A549 (cell line): Measurements from ENCODE around the gene RAP1GAP2. TPM values are rescaled to one million over a fixed set of nuclear protein-coding genes. Genes with fewer than 3 reads are reported as not detected.
"Not testable (repeated sequence)": the region's sequence is repeated elsewhere in the genome, so short reads cannot be mapped to it uniquely, and the experiment has no call there.

Experiments used
- ATAC-seq, 2 experiments: fragments of 200-7000 bp in 1 of 2; fragments of >200 bp in 1 of 2; cut with Nextera tagmentation in 1 of 2; cut with Tn5 transposase in 1 of 2; 3 replicates each; pipeline versions ENCODE4 v1.8.0 to v1.9.1; 2018 to 2020; ENCODE audit warnings: mild to moderate bottlenecking in 1 of 2, moderate library complexity in 1 of 2
- CTCF ChIA-PET: fragments of 300-600 bp; sonication (Branson Sonifier 250); formaldehyde crosslinking; extraction: SDS; loops from one replicate; lab custom pipeline; 2021; ENCODE audit warnings: antibody characterized with exemption, inconsistent platforms; lab: Yijun Ruan, JAX
- POLR2A ChIA-PET: fragments of 350-600 bp; formaldehyde crosslinking; extraction: SDS; loops from one replicate; lab custom pipeline; 2021; ENCODE audit warnings: antibody characterized with exemption, inconsistent platforms; lab: Yijun Ruan, JAX
- DNase-seq, 2 experiments: peaks; one replicate each; pipeline versions ENCODE4 v3.0.0 to v3.0.0-alpha.2; 2011 to 2016; ENCODE audit warnings: low read depth in 1 of 2, low spot score in 1 of 2
- FAIRE-seq: peaks from 2 replicates; lab custom pipeline; 2011; peaks lifted over from hg19 to GRCh38; lab: Jason Lieb, UNC
- H3K27ac ChIP-seq, 2 experiments: fragments of >200 bp; sonication (Bioruptor Twin); formaldehyde crosslinking; 3 replicates each; pipeline ENCODE4 v1.5.1; 2016 to 2017
- H3K4me1 ChIP-seq: fragments of >200 bp; sonication (Bioruptor Twin); formaldehyde crosslinking; 3 replicates; pipeline ENCODE4 v1.6.1; 2016
- H3K4me2 ChIP-seq: fragments of >200 bp; sonication (Bioruptor Twin); formaldehyde crosslinking; 3 replicates; pipeline ENCODE4 v1.6.1; 2016
- H3K4me3 ChIP-seq: fragments of >200 bp; sonication (Bioruptor Twin); formaldehyde crosslinking; 3 replicates; pipeline ENCODE4 v1.5.1; 2016
- H3K9me3 ChIP-seq: fragments of >200 bp; sonication (Bioruptor Twin); formaldehyde crosslinking; 3 replicates; pipeline ENCODE4 v1.6.1; 2016
- CBX2 ChIP-seq: fragments of 200-600 bp; sonication (generic); IDR thresholded peaks from 2 replicates; pipeline ENCODE4 v1.6.1; 2016; ENCODE audit warnings: low read depth, mild to moderate bottlenecking, borderline replicate concordance
- CBX8 ChIP-seq: fragments of 200-600 bp; sonication (generic); IDR thresholded peaks from 2 replicates; pipeline ENCODE4 v1.6.1; 2016
- CEBPB ChIP-seq, 2 experiments: fragments of >200 bp in 1 of 2; sonication (Bioruptor Twin) in 1 of 2; formaldehyde crosslinking in 1 of 2; IDR thresholded peaks; 2 replicates each; pipeline ENCODE4 v1.6.1; 2012 to 2016
- CTCF ChIP-seq: fragments of >200 bp; sonication (Bioruptor Twin); formaldehyde crosslinking; IDR thresholded peaks from 3 replicates; pipeline ENCODE4 v1.5.1; 2016
- E2F6 ChIP-seq: IDR thresholded peaks from 2 replicates; pipeline ENCODE4 v1.6.1; 2012; ENCODE audit warnings: low read depth, borderline replicate concordance
- EHF ChIP-seq: fragments of 250-450 bp; sonication (Bioruptor Pico); IDR thresholded peaks from 2 replicates; pipeline ENCODE4 v1.5.0; 2020; ENCODE audit warnings: mild to moderate bottlenecking
- EP300 ChIP-seq, 2 experiments: fragments of >200 bp; sonication (Bioruptor Twin); formaldehyde crosslinking; IDR thresholded peaks; 2 replicates in 1 of 2; 3 replicates in 1 of 2; pipeline ENCODE4 v1.6.1; 2016 to 2017
- ESRRA ChIP-seq: fragments of 150-350 bp; IDR thresholded peaks from 2 replicates; pipeline ENCODE4 v1.6.1; 2014; ENCODE audit warnings: mild to moderate bottlenecking, low read length, borderline replicate concordance
- FOSB ChIP-seq: fragments of 250-450 bp; sonication (Bioruptor Pico); IDR thresholded peaks from 2 replicates; pipeline ENCODE4 v1.5.0; 2020; ENCODE audit warnings: mild to moderate bottlenecking, moderate library complexity
- FOSL2 ChIP-seq, 2 experiments: fragments of 450-650 bp in 1 of 2; fragments of >200 bp in 1 of 2; sonication (Bioruptor Twin) in 1 of 2; formaldehyde crosslinking; IDR thresholded peaks; 2 replicates each; pipeline versions ENCODE4 v1.5.0 to v1.6.1; 2016 to 2020; ENCODE audit warnings: mild to moderate bottlenecking in 1 of 2, moderate library complexity in 1 of 2
- FOXS1 ChIP-seq: fragments of 250-450 bp; sonication (Bioruptor Pico); IDR thresholded peaks from 2 replicates; pipeline ENCODE4 v1.5.0; 2020; ENCODE audit warnings: mild to moderate bottlenecking, moderate library complexity
- GATA3 ChIP-seq: IDR thresholded peaks from 2 replicates; pipeline ENCODE4 v1.6.1; 2012; ENCODE audit warnings: borderline replicate concordance
- HEYL ChIP-seq: fragments of 250-450 bp; sonication (Bioruptor Pico); IDR thresholded peaks from 2 replicates; pipeline ENCODE4 v1.8.0; 2021; ENCODE audit warnings: mild to moderate bottlenecking, moderate library complexity
- JUN ChIP-seq, 2 experiments: fragments of >200 bp; sonication (Bioruptor Twin); formaldehyde crosslinking; IDR thresholded peaks; 2 replicates in 1 of 2; 3 replicates in 1 of 2; pipeline ENCODE4 v1.6.1; 2016 to 2017
- JUNB ChIP-seq: fragments of >200 bp; sonication (Bioruptor Twin); formaldehyde crosslinking; IDR thresholded peaks from 2 replicates; pipeline ENCODE4 v1.6.1; 2016
- MAX ChIP-seq: IDR thresholded peaks from 2 replicates; pipeline ENCODE4 v1.6.1; 2012
- MYC ChIP-seq: IDR thresholded peaks from 2 replicates; pipeline ENCODE4 v1.6.1; 2012; ENCODE audit warnings: mild to moderate bottlenecking, inconsistent platforms, low read length, improper control_type of control experiment, borderline replicate concordance
- NR3C1 ChIP-seq: fragments of >200 bp; sonication (Bioruptor Twin); formaldehyde crosslinking; IDR thresholded peaks from 3 replicates; pipeline ENCODE4 v1.6.1; 2017
- POLR2A ChIP-seq: IDR thresholded peaks from 2 replicates; pipeline ENCODE4 v1.6.1; 2012; ENCODE audit warnings: mild to moderate bottlenecking, low read length
- RARB ChIP-seq: fragments of 250-450 bp; sonication (Bioruptor Pico); IDR thresholded peaks from 2 replicates; pipeline ENCODE4 v1.8.0; 2021; ENCODE audit warnings: mild to moderate bottlenecking, moderate library complexity
- RCOR1 ChIP-seq: fragments of 150-350 bp; IDR thresholded peaks from 2 replicates; pipeline ENCODE4 v1.6.1; 2014; ENCODE audit warnings: antibody characterized with exemption, low read length, low read depth
- SREBF2 ChIP-seq: fragments of 450-650 bp; IDR thresholded peaks from 2 replicates; pipeline ENCODE4 v1.6.1; 2014; ENCODE audit warnings: mild to moderate bottlenecking, moderate library complexity
- ZFP36 ChIP-seq: fragments of 450-650 bp; IDR thresholded peaks from 2 replicates; pipeline ENCODE4 v1.6.1; 2014; ENCODE audit warnings: borderline replicate concordance; ENCODE audit not compliant: partially characterized antibody
- WGBS: methylation state at CpG from one replicate; pipeline ENCODE4 v1.1.6; 2017; ENCODE audit errors: missing lambda C conversion rate; 5-methylcytosine and 5-hydroxymethylcytosine counted together
- polyA plus RNA-seq, 4 experiments: library from polyadenylated mRNA; depleted of rRNA in 3 of 4; stranded (reverse); fragments of >200 nt; fragmentation: RNase III in 1 of 4; extraction: RNeasy Plus Mini Kit Qiagen cat#74134 plus additional on column Dnase treatment in 1 of 4; gene quantifications; 2 replicates in 3 of 4; 3 replicates in 1 of 4; pipeline ENCODE4 v1.2.3, GENCODE V29; 2011 to 2017

Gene RAP1GAP2
- polyA plus RNA-seq, 2 of the 4 experiments (the other 2 are of a cell fraction), result 8.3 to 20.8 TPM

- ATAC-seq (no peak), DNase-seq (no peak), FAIRE-seq (no peak)
- Histone ChIP-seq H3K27ac (peak overlapping the region; percentile 36 to 71; a peak in 4 of 6 replicates), H3K4me1 (peaks cover 22% of the 10 kb centered on the region), H3K4me3 (no peak overlapping the region), H3K4me2 (no peak overlapping the region), H3K9me3 (no peaks in the 10 kb centered on the region)
- ChIA-PET POLR2A (no interaction called here), CTCF (interaction anchor here (0.6 to 9.1 kb wide), 9 partner anchors 10 to 213 kb away, joined by 3 to 79 read pairs (median 4); no protein-coding TSS in a partner anchor)
- WGBS, result 88% methylated on average over 17 of the region's 17 CpGs
- TF ChIP-seq EHF (CRISPR knock-in tag), result no peak
Measured at GRCh38 chr17:2995886-2996809, 199.9 kb downstream of the RAP1GAP2 start.

GRCh38 chr17:2996810-2997670 is 200.8 kb downstream of the RAP1GAP2 start:
- POLR2A ChIA-PET, result no interaction called here
- Histone ChIP-seq H3K27ac (peak overlapping the region; percentile 36 to 71; a peak in 3 of 6 replicates), H3K9me3 (no peaks in the 10 kb centered on the region), H3K4me1 (peaks cover 26% of the 10 kb centered on the region), H3K4me3 (no peak overlapping the region), H3K4me2 (no peak overlapping the region)
- 93% methylated on average over 11 of the region's 11 CpGs for WGBS
- DNase-seq (no peak), ATAC-seq (no peak), FAIRE-seq (no peak)
- TF ChIP-seq ZFP36 (peak; percentile 85), FOXS1 (no peak)
- CTCF ChIA-PET, result interaction anchor here (1.0 to 9.1 kb wide), 5 partner anchors 16 to 147 kb away, joined by 4 to 79 read pairs (median 5); no protein-coding TSS in a partner anchor

- POLR2A ChIA-PET, H3K9me3 ChIP-seq, H3K4me3 ChIP-seq, FAIRE-seq: not testable (repeated sequence)
- Histone ChIP-seq H3K27ac (peak overlapping the region; percentile 37 to 71; a peak in 3 of 6 replicates), H3K4me2 (peak overlapping the region; percentile 31; the same call in 2 of the 3 replicates), H3K4me1 (peaks cover 40% of the 10 kb centered on the region)
- CTCF ChIA-PET, result interaction anchor here (1.2 to 2.4 kb wide), 6 partner anchors 14 to 171 kb away, joined by 4 to 9 read pairs (median 5); no protein-coding TSS in a partner anchor
- ATAC-seq, result peak; percentile 45 to 62; a peak in 4 of 6 replicates
- peak in 1 of 2 experiments; percentile 72 for DNase-seq
- peak; percentile 90; the same call in 1 of the 2 replicates for TF ChIP-seq GATA3
- TF ChIP-seq EP300 (IDR thresholded peaks at IDR 0.05), result peak; percentile 39 to 77; a peak in 2 of 5 replicates
- peak; percentile 62 for TF ChIP-seq JUNB
- peak in 1 of 2 experiments; percentile 23; a peak in 1 of 4 replicates for TF ChIP-seq CEBPB (IDR thresholded peaks at IDR 0.05)
- TF ChIP-seq FOSL2 (IDR thresholded peaks at IDR 0.05), result peak; percentile 56; the same call in 1 of the 2 replicates
- peak; percentile 46; the same call in 1 of the 2 replicates for TF ChIP-seq FOSL2 (CRISPR knock-in tag; IDR thresholded peaks at IDR 0.05)
- peak in 1 of 2 experiments; percentile 46; a peak in 2 of 5 replicates for TF ChIP-seq JUN (IDR thresholded peaks at IDR 0.05)
- 30% methylated on average over 9 of the region's 9 CpGs for WGBS
Measured at GRCh38 chr17:2998469-2998901, 202.2 kb downstream of the RAP1GAP2 start.

- H3K27ac ChIP-seq, result peak overlapping the region; percentile 91
- CTCF ChIA-PET, result interaction anchor here (0.6 to 22.4 kb wide), 13 partner anchors 9 to 172 kb away, joined by 3 to 550 read pairs (median 4); no protein-coding TSS in a partner anchor
- 94% methylated on average over 14 of the region's 14 CpGs for WGBS
- DNase-seq (no peak), FAIRE-seq (no peak), ATAC-seq (no peak)
- peak overlapping the region; percentile 78; the same call in 1 of the 3 replicates for H3K4me2 ChIP-seq
- H3K9me3 ChIP-seq, result no peaks in the 10 kb centered on the region
- no peak for TF ChIP-seq ESRRA
- no peak for TF ChIP-seq MYC
- TF ChIP-seq NR3C1, result no peak
- TF ChIP-seq GATA3, result no peak
- no peak for TF ChIP-seq CBX8
- no peak for TF ChIP-seq FOXS1
- no peak for TF ChIP-seq E2F6
- TF ChIP-seq MAX, result no peak
- TF ChIP-seq CTCF, result no peak
- no peak for TF ChIP-seq SREBF2
- TF ChIP-seq CBX2, result no peak
- no peak for TF ChIP-seq FOSB
- TF ChIP-seq HEYL (CRISPR knock-in tag), result no peak
- no peak for TF ChIP-seq RARB (CRISPR knock-in tag)
- no peak for TF ChIP-seq RCOR1
- no peak for TF ChIP-seq POLR2A
- no peak overlapping the region for H3K4me3 ChIP-seq
- H3K4me1 ChIP-seq, result peaks cover 54% of the 10 kb centered on the region
- POLR2A ChIA-PET, result no interaction called here
Measured at GRCh38 chr17:3002538-3003295, 206.5 kb downstream of the RAP1GAP2 start.
